Panc1 (cell line): ENCODE results near the gene DDAH1. TPM values are rescaled to one million over a fixed set of nuclear protein-coding genes. Genes with fewer than 3 reads are reported as not detected.

Source experiments
- ATAC-seq: fragments of 200-7000 bp; cut with Tn5 transposase; 2 replicates; pipeline ENCODE4 v1.9.1; 2020; ENCODE audit warnings: mild to moderate bottlenecking, moderate library complexity
- BruUV-seq: library from RNA; stranded (reverse); fragments of 400-500 nt; replicated peaks from 2 replicates; lab custom pipeline; 2021; lab: Mats Ljungman, UMichigan
- CTCF ChIA-PET: fragments of 300-600 bp; sonication (Branson Sonifier 250); formaldehyde crosslinking; loops from one replicate; lab custom pipeline; 2022; ENCODE audit warnings: antibody characterized with exemption; lab: Charles Lee
- POLR2A ChIA-PET: fragments of 300-600 bp; sonication (Branson Sonifier 250); formaldehyde crosslinking; loops from one replicate; lab custom pipeline; 2022; ENCODE audit warnings: antibody characterized with exemption; lab: Charles Lee
- DNase-seq: peaks from one replicate; pipeline ENCODE4 v3.0.0-alpha.2; 2010; ENCODE audit warnings: low read depth, low spot score
- H3K27ac ChIP-seq: 2 replicates; pipeline ENCODE4 v1.5.1; 2011; ENCODE audit warnings: mild to moderate bottlenecking, low read length, inconsistent platforms
- H3K27me3 ChIP-seq: fragments of 200-500 bp; sonication (Bioruptor generic); 2 replicates; pipeline ENCODE4 v1.6.0; 2014; ENCODE audit warnings: low read length, inconsistent platforms; ENCODE audit not compliant: control insufficient read depth, insufficient read depth
- H3K36me3 ChIP-seq: fragments of 200-500 bp; sonication (Bioruptor generic); 2 replicates; pipeline ENCODE4 v1.5.1; 2014; ENCODE audit warnings: inconsistent platforms, mild to moderate bottlenecking, low read length, moderate library complexity; ENCODE audit not compliant: control insufficient read depth, insufficient read depth
- H3K4me1 ChIP-seq: 2 replicates; pipeline ENCODE4 v1.5.1; 2011; ENCODE audit warnings: inconsistent platforms, mild to moderate bottlenecking, low read length, moderate library complexity; ENCODE audit not compliant: control insufficient read depth, insufficient read depth
- H3K4me3 ChIP-seq, 2 experiments: 2 replicates each; pipeline ENCODE4 v1.5.1; 2011 to 2012; ENCODE audit warnings: low read depth in 2 of 2, low read length in 2 of 2, mild to moderate bottlenecking in 2 of 2, inconsistent platforms in 1 of 2, moderate library complexity in 1 of 2
- H3K9me3 ChIP-seq: fragments of 200-500 bp; sonication (Bioruptor generic); 2 replicates; pipeline ENCODE4 v1.5.1; 2014; ENCODE audit warnings: low read depth, mild to moderate bottlenecking, inconsistent platforms, low read length, moderate library complexity; ENCODE audit not compliant: control insufficient read depth, insufficient read depth
- CTCF ChIP-seq: fragments of 450-650 bp; IDR thresholded peaks from 2 replicates; pipeline ENCODE4 v1.5.1; 2017; ENCODE audit warnings: mild to moderate bottlenecking
- POLR2AphosphoS5 ChIP-seq: IDR thresholded peaks from 2 replicates; pipeline ENCODE4 v1.6.1; 2012; ENCODE audit warnings: mild to moderate bottlenecking, low read depth, low read length, moderate library complexity
- REST ChIP-seq, 2 experiments: IDR thresholded peaks; 2 replicates each; pipeline ENCODE4 v1.6.1; 2011 to 2012; ENCODE audit warnings: low read depth in 2 of 2, control low read depth in 1 of 2, low read length in 1 of 2, mild to moderate bottlenecking in 1 of 2, moderate library complexity in 1 of 2; ENCODE audit not compliant: insufficient read depth in 1 of 2
- SIN3A ChIP-seq: IDR thresholded peaks from 2 replicates; pipeline ENCODE4 v1.6.1; 2012; ENCODE audit warnings: low read depth, mild to moderate bottlenecking, low read length, moderate library complexity, borderline replicate concordance; ENCODE audit not compliant: insufficient read depth
- TCF7L2 ChIP-seq: IDR thresholded peaks from 2 replicates; pipeline ENCODE4 v1.6.1; 2011; ENCODE audit warnings: mild to moderate bottlenecking, low read depth, low read length, inconsistent platforms
- in situ Hi-C: cut with HindIII; loops from 2 replicates; pipeline ENCODE4 v1.10.0; 2016; ENCODE audit warnings: low sequenced_read_pairs, low pct_unique_long_range_greater_than_20kb
- intact Hi-C: fragments of 100-400 bp; cut with micrococcal nuclease; formaldehyde crosslinking; loops from one replicate; pipeline ENCODE4 v1.10.0; 2022; ENCODE audit not compliant: unreplicated experiment
- total RNA-seq: library from RNA; stranded (reverse); gene quantifications from one replicate; pipeline ENCODE4 v1.2.1, GENCODE V29; 2021; ENCODE audit not compliant: unreplicated experiment

Gene DDAH1
- total RNA-seq, 1 experiment from 2014 or later: 85.4 TPM

GRCh38 chr1:85407746-85408377 lies 57.1 kb downstream of the DDAH1 start:
- H3K27me3 ChIP-seq: no peaks in the 10 kb centered on the region
- no peak for DNase-seq
- BruUV-seq: no TSS peak
- intact Hi-C loops (no loop called here), in situ Hi-C loops (no loop called here)
- ChIA-PET CTCF (interaction anchor here (0.5 to 1.5 kb wide), 5 partner anchors 8 to 205 kb away, joined by 3 to 6 read pairs (median 4); no protein-coding TSS in a partner anchor), POLR2A (interaction anchor here (0.6 to 1.1 kb wide), 5 partner anchors 19 to 171 kb away, joined by 3 to 7 read pairs (median 6); partner anchors contain the start of gene BCL10)
- peaks cover 49% of the 10 kb centered on the region for H3K4me1 ChIP-seq
- TF ChIP-seq TCF7L2 (no peak), REST (IDR thresholded peaks at IDR 0.05; ENCODE audit: insufficient read depth in 1 of 2, low read depth in 2 of 2, low read length in 1 of 2) (no peak), SIN3A (no peak)
- H3K9me3 ChIP-seq: no peaks in the 10 kb centered on the region
- H3K27ac ChIP-seq: peak overlapping the region; percentile 81
- ATAC-seq: peak; percentile 9; the same call in 1 of the 2 replicates
- H3K4me3 ChIP-seq: no peak overlapping the region
- no peaks in the 10 kb centered on the region for H3K36me3 ChIP-seq

GRCh38 chr1:85406887-85407533 lies 57.9 kb downstream of the DDAH1 start:
- ATAC-seq: peak; percentile 90
- BruUV-seq: no TSS peak

More at GRCh38 chr1:85406887-85407533, 57.9 kb downstream of the DDAH1 start:
- H3K27me3 ChIP-seq: no peaks in the 10 kb centered on the region
- intact Hi-C loops (no loop called here), in situ Hi-C loops (no loop called here)
- peak; percentile 76 for DNase-seq
- POLR2A ChIA-PET: interaction anchor here (0.6 to 1.1 kb wide), 4 partner anchors 20 to 172 kb away, joined by 3 to 7 read pairs (median 5); partner anchors contain the start of gene BCL10
- H3K27ac ChIP-seq: peak overlapping the region; percentile 81
- no peaks in the 10 kb centered on the region for H3K9me3 ChIP-seq
- CTCF ChIA-PET: interaction anchor here (0.5 to 1.5 kb wide), 5 partner anchors 20 to 222 kb away, joined by 3 to 6 read pairs (median 4); no protein-coding TSS in a partner anchor
- H3K36me3 ChIP-seq: no peaks in the 10 kb centered on the region
- peaks cover 49% of the 10 kb centered on the region for H3K4me1 ChIP-seq
- H3K4me3 ChIP-seq: peak overlapping the region in 1 of 2 experiments; percentile 23; a peak in 2 of 4 replicates
- no peak for TF ChIP-seq POLR2AphosphoS5
- no peak for TF ChIP-seq REST (IDR thresholded peaks at IDR 0.05; ENCODE audit: insufficient read depth in 1 of 2, low read depth in 2 of 2, low read length in 1 of 2)
- no peak for TF ChIP-seq CTCF
- no peak for TF ChIP-seq SIN3A
- no peak for TF ChIP-seq TCF7L2
